ENCODE data around the gene GADL1.
A peak's percentile ranks its signal among the peaks of the same experiment; 100 is the strongest.

The GADL1 gene

GRCh38 chr3:30723211-30723610 is 171.2 kb downstream of the GADL1 start:
- no peaks in the 10 kb centered on the region for H3K27me3 ChIP-seq (replicated peaks)
- no peak overlapping the region for H3K4me3 ChIP-seq (ENCODE audit: low read depth, low read length)
- TF ChIP-seq CTCF (IDR thresholded peaks at IDR 0.05; ENCODE audit: low read depth, low read length, missing control alignments), result no peak
- in situ Hi-C loops (cut with HindIII; ENCODE audit: low pct_ligation_motif_present, low sequenced_read_pairs), result no loop called here
- DNase-seq, result no peak
- H3K36me3 ChIP-seq (replicated peaks), result no peaks in the 10 kb centered on the region
- no peak overlapping the region for H3K27ac ChIP-seq

GRCh38 chr3:30721314-30721634 is 173.2 kb downstream of the GADL1 start:
- Histone ChIP-seq H3K27me3 (replicated peaks) (no peaks in the 10 kb centered on the region), H3K36me3 (replicated peaks) (no peaks in the 10 kb centered on the region), H3K27ac (no peak overlapping the region), H3K4me3 (ENCODE audit: low read depth, low read length) (no peak overlapping the region)
- no peak for TF ChIP-seq CTCF (IDR thresholded peaks at IDR 0.05; ENCODE audit: low read depth, low read length, missing control alignments)
- no peak for DNase-seq
- in situ Hi-C loops (cut with HindIII; ENCODE audit: low pct_ligation_motif_present, low sequenced_read_pairs), result no loop called here

- no peak for TF ChIP-seq CTCF (IDR thresholded peaks at IDR 0.05; ENCODE audit: low read depth, low read length, missing control alignments)
- H3K4me3 ChIP-seq (ENCODE audit: low read depth, low read length), result no peak overlapping the region
- peak; percentile 14 for DNase-seq
- no peaks in the 10 kb centered on the region for H3K36me3 ChIP-seq (replicated peaks)
- H3K27ac ChIP-seq, result no peak overlapping the region
- H3K27me3 ChIP-seq (replicated peaks), result no peaks in the 10 kb centered on the region
- in situ Hi-C loops (cut with HindIII; ENCODE audit: low pct_ligation_motif_present, low sequenced_read_pairs), result no loop called here
Observed at GRCh38 chr3:30720586-30721313, 173.7 kb downstream of the GADL1 start.

- Histone ChIP-seq H3K27ac (no peak overlapping the region), H3K27me3 (replicated peaks) (no peaks in the 10 kb centered on the region), H3K4me3 (ENCODE audit: low read depth, low read length) (no peak overlapping the region), H3K36me3 (replicated peaks) (no peaks in the 10 kb centered on the region)
- TF ChIP-seq CTCF (IDR thresholded peaks at IDR 0.05; ENCODE audit: low read depth, low read length, missing control alignments), result no peak
- in situ Hi-C loops (cut with HindIII; ENCODE audit: low pct_ligation_motif_present, low sequenced_read_pairs), result no loop called here
- DNase-seq, result no peak
Observed at GRCh38 chr3:30719536-30719935, 174.9 kb downstream of the GADL1 start.

- in situ Hi-C loops (cut with HindIII; ENCODE audit: low pct_ligation_motif_present, low sequenced_read_pairs), result no loop called here
- DNase-seq, result no peak
- TF ChIP-seq CTCF (IDR thresholded peaks at IDR 0.05; ENCODE audit: low read depth, low read length, missing control alignments), result no peak
- Histone ChIP-seq H3K27me3 (replicated peaks) (no peaks in the 10 kb centered on the region), H3K4me3 (ENCODE audit: low read depth, low read length) (no peak overlapping the region), H3K36me3 (replicated peaks) (no peaks in the 10 kb centered on the region), H3K27ac (no peak overlapping the region)
Observed at GRCh38 chr3:30713885-30714503, 180.5 kb downstream of the GADL1 start.

GRCh38 chr3:30712991-30713390 is 181.5 kb downstream of the GADL1 start:
- DNase-seq, result no peak
- no peaks in the 10 kb centered on the region for H3K36me3 ChIP-seq (replicated peaks)
- H3K4me3 ChIP-seq (ENCODE audit: low read depth, low read length), result no peak overlapping the region
- H3K27me3 ChIP-seq (replicated peaks), result no peaks in the 10 kb centered on the region
- in situ Hi-C loops (cut with HindIII; ENCODE audit: low pct_ligation_motif_present, low sequenced_read_pairs), result no loop called here
- no peak for TF ChIP-seq CTCF (IDR thresholded peaks at IDR 0.05; ENCODE audit: low read depth, low read length, missing control alignments)
- no peak overlapping the region for H3K27ac ChIP-seq
